GM19238 (cell line): ENCODE data around the gene APOBEC3F.

Source experiments
- DNase-seq: peaks from one replicate; pipeline ENCODE4 v3.0.0; 2011; ENCODE audit warnings: low spot score; ENCODE audit not compliant: insufficient read length

APOBEC3F gene

DNA sequence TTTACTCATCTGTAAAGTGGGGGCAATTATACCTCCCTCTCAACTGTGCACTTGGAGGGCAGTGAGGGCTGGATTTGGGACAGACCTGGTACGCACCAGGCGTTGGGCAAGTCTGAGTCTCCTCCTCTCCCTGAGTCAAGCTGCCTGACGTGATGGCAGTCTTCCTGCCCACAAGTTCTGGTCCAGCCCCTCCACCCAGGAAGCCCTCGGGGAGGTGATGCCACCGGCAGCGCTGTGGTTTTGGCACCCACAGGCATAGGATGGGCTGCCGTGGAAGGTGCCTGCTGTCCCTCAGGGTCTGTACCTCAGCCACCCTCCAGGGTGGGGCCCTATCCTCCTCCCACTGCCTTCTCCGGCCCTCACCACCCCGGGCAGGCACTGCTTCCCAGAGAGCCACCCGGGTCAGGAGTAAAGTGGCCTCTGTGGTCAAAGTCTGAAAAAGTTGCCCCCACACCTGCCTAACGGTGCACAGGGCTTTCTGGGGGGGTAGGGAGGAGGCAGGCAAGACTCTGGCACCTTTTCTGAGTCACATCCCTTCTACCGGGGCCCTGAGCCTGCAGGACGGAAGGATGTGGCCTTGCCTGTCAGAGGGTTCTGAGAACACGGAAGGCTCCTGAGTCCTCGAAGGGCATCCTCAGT is 49.9 kb downstream of the APOBEC3F start:
- no peak for DNase-seq

- no peak for DNase-seq
Measured at GRCh38 chr22:39091126-39092081, 50.7 kb downstream of the APOBEC3F start.

DNA sequence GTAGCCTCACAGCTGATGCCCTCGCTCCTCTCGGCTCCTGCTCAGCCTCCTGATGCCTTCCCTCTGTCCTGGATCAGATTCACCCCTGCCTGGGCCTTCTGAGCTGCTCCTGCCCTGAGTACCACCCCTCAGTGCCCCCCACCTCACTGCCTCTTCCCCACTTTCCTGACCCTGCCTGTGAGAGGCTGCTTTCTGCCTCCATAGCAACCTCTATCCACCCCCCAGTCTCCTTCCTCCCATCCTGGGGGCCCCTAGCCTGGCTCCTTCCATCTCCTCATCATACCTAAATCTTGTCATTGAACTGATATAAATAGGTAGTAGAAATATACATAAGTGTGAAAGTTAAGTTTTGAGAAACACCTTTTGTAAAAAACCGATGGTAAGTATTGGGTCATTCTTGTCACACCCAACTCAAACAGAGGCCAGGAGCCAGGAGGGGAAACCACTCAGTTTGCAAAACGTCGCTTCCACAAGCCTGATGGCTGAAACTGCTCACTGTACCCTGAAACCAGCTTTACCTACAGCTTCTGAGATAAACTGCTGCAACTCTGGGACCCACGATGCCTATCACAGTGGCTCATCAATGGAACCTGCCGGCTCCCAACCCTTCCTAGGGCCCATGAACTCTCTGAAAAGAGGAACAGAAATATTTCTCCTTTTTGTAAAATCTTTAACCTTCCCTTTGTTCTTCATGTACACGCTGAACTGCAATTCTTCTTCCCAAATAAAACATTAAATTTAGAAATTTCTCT is 51.6 kb downstream of the APOBEC3F start:
- no peak for DNase-seq

DNA sequence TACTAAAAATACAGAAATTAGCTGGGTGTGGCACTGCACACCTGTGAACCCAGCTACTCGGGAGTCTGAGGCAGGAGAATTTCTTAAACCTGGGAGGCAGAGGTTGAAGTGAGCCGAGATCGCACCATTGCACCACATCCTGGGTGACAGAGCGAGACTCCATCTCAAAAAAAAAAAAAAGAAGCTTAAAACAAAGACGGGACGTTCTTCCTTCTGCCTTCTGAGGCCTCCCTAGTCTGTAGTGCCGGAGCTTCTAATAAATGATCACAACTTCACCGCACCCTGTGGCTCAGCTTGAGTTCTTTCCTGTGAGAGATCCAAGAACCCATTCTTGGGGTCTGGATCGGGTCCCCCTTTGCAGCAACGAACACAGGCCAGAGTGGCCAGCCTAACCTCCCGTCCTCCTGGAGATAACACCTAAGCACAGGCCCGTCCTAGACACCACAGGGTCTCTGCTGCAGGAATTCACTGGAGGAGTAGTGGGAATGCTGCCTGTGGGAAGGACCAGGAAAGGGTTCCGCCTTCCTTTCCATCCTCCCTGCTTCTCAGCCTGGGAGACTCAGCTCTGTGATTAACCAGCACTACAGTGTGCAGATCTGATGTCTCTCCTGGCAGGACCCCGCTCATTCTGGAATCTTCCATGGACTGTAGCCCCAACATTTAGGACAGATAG is 54.2 kb downstream of the APOBEC3F start:
- DNase-seq = no peak

GRCh38 chr22:39095971-39096370 is 55.3 kb downstream of the APOBEC3F start:
- DNase-seq = no peak

DNA sequence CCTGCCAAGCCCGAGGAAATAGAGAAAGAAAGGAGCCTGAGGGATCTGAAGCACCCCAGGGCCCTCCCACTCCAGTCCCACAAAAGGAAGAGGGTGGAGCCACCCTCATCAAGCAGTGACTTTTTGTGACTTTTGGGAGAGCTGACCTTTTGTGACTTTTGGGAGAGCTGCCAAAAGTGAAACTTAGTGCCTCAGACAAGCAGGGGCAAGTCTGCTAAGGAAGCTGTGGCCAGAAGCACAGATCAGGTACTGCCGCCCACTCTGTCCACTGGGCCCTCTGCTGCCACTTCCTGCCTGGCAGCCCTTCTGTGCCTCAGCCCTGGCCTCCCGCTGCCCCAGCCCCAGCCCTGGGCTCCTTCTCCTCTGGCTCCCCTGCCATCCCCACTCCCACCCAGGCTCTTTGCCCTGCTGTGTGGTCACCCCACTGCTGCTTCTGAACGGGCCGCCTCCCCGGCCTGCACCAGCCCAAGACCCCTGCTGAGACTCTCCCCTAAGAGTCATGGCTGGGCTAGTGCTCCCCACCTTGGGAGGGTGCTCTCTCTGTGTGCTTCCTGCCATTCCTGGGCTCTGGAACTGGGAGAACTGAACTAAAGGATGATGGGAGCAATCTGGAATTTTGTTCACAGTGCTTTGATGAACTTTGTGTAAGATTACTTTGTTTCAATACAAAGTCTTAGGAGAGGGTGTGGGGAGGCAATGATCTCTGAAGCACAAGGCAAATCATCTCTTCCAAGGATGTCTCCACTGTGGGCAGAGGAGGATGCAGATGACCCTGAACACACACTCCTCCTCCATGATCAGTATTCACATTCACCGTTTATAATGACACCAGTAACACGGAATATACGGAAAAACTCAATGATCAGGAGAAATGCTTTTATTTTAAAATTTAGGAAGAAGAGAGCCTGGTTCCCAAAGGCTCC is 56.7 kb downstream of the APOBEC3F start, which contains the start of gene APOBEC3H:
Gene APOBEC3H (plus strand): TSS at position 147 of the 923 bp plus-strand sequence. CDS start 3,035 bp downstream, outside the sequence.
- DNase-seq = no peak

GRCh38 chr22:39098026-39098425 is 57.4 kb downstream of the APOBEC3F start:
- DNase-seq = no peak

DNA sequence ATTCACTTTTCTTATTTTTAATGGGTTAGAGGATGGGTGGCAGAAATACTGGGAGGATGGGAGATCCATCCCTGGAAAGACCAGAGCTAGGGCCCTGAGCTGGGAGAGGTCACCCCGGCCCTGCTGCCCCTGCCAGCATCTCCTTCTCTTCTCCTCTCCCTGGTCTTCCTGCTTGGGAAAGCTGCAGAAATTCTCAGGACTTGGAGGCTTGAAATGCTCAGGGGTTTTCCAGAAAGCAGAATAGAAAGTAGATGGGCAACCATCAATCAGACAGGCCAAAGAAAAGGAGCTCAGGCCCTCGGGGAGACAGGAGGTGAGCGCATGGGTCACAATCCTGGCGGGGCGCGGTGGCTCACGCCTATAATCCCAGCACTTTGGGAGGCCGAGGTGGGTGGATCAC is 57.9 kb downstream of the APOBEC3F start:
- no peak for DNase-seq

GRCh38 chr22:39101226-39101625 is 60.6 kb downstream of the APOBEC3F start:
- DNase-seq = no peak

- DNase-seq = no peak
Measured at GRCh38 chr22:39103431-39103830, 62.8 kb downstream of the APOBEC3F start.
